Measurements from ENCODE around the gene MBLAC1.

MBLAC1 gene

GRCh38 chr7:100174582-100174981 lies 47.8 kb downstream of the MBLAC1 start:
- H3F3A ChIP-seq (ENCODE audit: insufficient read depth, low read length), result no peaks in the 10 kb centered on the region; the same call in 1 of the 2 replicates
- no peak overlapping the region for H2AFZ ChIP-seq (ENCODE audit: low read length)
- H4K20me1 ChIP-seq (ENCODE audit: insufficient read depth, low read length), result no peaks in the 10 kb centered on the region
- no peak overlapping the region for H3K4me2 ChIP-seq (ENCODE audit: low read length)
- H3K4me3 ChIP-seq (ENCODE audit: low read depth, low read length, poor library complexity, severe bottlenecking), result no peak overlapping the region
- H3K9ac ChIP-seq (ENCODE audit: low read length), result no peak overlapping the region
- no peaks in the 10 kb centered on the region for H3K9me2 ChIP-seq (ENCODE audit: low read depth, low read length)
- H3K9me3 ChIP-seq (ENCODE audit: low read length), result no peaks in the 10 kb centered on the region
- peaks cover 25% of the 10 kb centered on the region for H3K4me1 ChIP-seq (ENCODE audit: insufficient read depth, low read length, severe bottlenecking)
- no peaks in the 10 kb centered on the region for H3K79me2 ChIP-seq (ENCODE audit: insufficient read depth, low read length)
- TF ChIP-seq, protein P1, sequence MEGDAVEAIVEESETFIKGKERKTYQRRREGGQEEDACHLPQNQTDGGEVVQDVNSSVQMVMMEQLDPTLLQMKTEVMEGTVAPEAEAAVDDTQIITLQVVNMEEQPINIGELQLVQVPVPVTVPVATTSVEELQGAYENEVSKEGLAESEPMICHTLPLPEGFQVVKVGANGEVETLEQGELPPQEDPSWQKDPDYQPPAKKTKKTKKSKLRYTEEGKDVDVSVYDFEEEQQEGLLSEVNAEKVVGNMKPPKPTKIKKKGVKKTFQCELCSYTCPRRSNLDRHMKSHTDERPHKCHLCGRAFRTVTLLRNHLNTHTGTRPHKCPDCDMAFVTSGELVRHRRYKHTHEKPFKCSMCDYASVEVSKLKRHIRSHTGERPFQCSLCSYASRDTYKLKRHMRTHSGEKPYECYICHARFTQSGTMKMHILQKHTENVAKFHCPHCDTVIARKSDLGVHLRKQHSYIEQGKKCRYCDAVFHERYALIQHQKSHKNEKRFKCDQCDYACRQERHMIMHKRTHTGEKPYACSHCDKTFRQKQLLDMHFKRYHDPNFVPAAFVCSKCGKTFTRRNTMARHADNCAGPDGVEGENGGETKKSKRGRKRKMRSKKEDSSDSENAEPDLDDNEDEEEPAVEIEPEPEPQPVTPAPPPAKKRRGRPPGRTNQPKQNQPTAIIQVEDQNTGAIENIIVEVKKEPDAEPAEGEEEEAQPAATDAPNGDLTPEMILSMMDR (IDR thresholded peaks at IDR 0.05; ENCODE audit: low read length), result no peak
- no peak for TF ChIP-seq EZH2 (IDR thresholded peaks at IDR 0.05; ENCODE audit: borderline replicate concordance, low read length)
- no peak overlapping the region for H3K27ac ChIP-seq (ENCODE audit: low read depth, low read length, poor library complexity, severe bottlenecking)
- H3K27me3 ChIP-seq (ENCODE audit: insufficient read depth, low read length), result peaks cover 14% of the 10 kb centered on the region
- H3K36me3 ChIP-seq (ENCODE audit: insufficient read depth, low read length), result no peaks in the 10 kb centered on the region; the same call in 1 of the 2 replicates

DNA sequence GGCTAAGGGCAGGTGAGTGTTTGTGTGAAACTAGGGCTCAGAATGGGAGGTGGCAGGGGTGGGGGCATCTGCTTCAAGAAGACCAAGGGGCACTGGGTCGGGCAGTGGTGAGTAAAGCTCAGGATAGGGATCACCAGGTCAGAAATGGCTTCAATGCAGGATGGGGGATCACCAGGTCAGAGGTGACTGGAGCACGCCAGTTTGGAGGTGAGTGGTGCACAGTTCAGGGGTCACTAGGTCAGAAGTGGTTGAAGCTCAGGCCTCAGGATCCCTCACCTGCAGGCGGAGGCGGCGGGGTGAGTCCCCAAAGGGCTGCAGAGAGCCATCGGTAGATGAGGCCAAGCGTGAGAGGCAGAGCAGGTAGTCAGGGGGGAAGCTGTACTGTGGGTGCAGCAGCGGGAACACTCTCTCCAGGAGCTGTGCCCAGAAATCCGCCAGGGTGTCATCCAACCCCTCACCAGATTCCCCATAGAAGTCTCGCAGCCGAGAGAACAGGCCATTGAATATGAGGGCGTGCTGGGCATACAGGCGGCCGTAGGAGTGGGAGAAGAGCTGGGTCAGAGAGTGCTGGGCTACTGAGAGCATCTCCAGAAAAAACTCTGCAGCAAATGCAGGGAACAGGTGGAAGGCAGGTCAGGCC lies 48.6 kb downstream of the MBLAC1 start:
- peaks cover 7% of the 10 kb centered on the region for H3K27me3 ChIP-seq (ENCODE audit: insufficient read depth, low read length)
- no peak overlapping the region for H2AFZ ChIP-seq (ENCODE audit: low read length)
- no peaks in the 10 kb centered on the region for H3K9me2 ChIP-seq (ENCODE audit: low read depth, low read length)
- TF ChIP-seq EZH2 (IDR thresholded peaks at IDR 0.05; ENCODE audit: borderline replicate concordance, low read length), result no peak
- TF ChIP-seq, protein P1 (IDR thresholded peaks at IDR 0.05; ENCODE audit: low read length), result no peak
- H3K9ac ChIP-seq (ENCODE audit: low read length), result no peak overlapping the region
- H3K27ac ChIP-seq (ENCODE audit: low read depth, low read length, poor library complexity, severe bottlenecking), result no peak overlapping the region
- no peaks in the 10 kb centered on the region; the same call in 1 of the 2 replicates for H3K36me3 ChIP-seq (ENCODE audit: insufficient read depth, low read length)
- H3K4me1 ChIP-seq (ENCODE audit: insufficient read depth, low read length, severe bottlenecking), result peaks cover 30% of the 10 kb centered on the region
- no peaks in the 10 kb centered on the region for H3K79me2 ChIP-seq (ENCODE audit: insufficient read depth, low read length)
- no peaks in the 10 kb centered on the region for H4K20me1 ChIP-seq (ENCODE audit: insufficient read depth, low read length)
- H3F3A ChIP-seq (ENCODE audit: insufficient read depth, low read length), result no peaks in the 10 kb centered on the region; the same call in 1 of the 2 replicates
- no peak overlapping the region for H3K4me2 ChIP-seq (ENCODE audit: low read length)
- H3K9me3 ChIP-seq (ENCODE audit: low read length), result no peaks in the 10 kb centered on the region
- no peak overlapping the region for H3K4me3 ChIP-seq (ENCODE audit: low read depth, low read length, poor library complexity, severe bottlenecking)

- Histone ChIP-seq H3K4me1 (ENCODE audit: insufficient read depth, low read length, severe bottlenecking) (peaks cover 33% of the 10 kb centered on the region), H3K4me3 (ENCODE audit: low read depth, low read length, poor library complexity, severe bottlenecking) (peak overlapping the region; percentile 74), H3K9me2 (ENCODE audit: low read depth, low read length) (no peaks in the 10 kb centered on the region), H3K9me3 (ENCODE audit: low read length) (no peaks in the 10 kb centered on the region), H2AFZ (ENCODE audit: low read length) (no peak overlapping the region), H3K36me3 (ENCODE audit: insufficient read depth, low read length) (no peaks in the 10 kb centered on the region; the same call in 1 of the 2 replicates), H3K27ac (ENCODE audit: low read depth, low read length, poor library complexity, severe bottlenecking) (no peak overlapping the region), H3K4me2 (ENCODE audit: low read length) (peak overlapping the region; percentile 81), H4K20me1 (ENCODE audit: insufficient read depth, low read length) (no peaks in the 10 kb centered on the region), H3F3A (ENCODE audit: insufficient read depth, low read length) (no peaks in the 10 kb centered on the region; the same call in 1 of the 2 replicates), H3K27me3 (ENCODE audit: insufficient read depth, low read length) (no peaks in the 10 kb centered on the region), H3K9ac (ENCODE audit: low read length) (peak overlapping the region; percentile 67), H3K79me2 (ENCODE audit: insufficient read depth, low read length) (no peaks in the 10 kb centered on the region)
- TF ChIP-seq, protein P1 (IDR thresholded peaks at IDR 0.05; ENCODE audit: low read length), result no peak
- TF ChIP-seq EZH2 (IDR thresholded peaks at IDR 0.05; ENCODE audit: borderline replicate concordance, low read length), result no peak
These were observed 49.6 kb downstream of the MBLAC1 start for GRCh38 chr7:100176096-100177044.
